ENCODE data around the gene SNX30. TPM values are rescaled to one million over a fixed set of nuclear protein-coding genes. Genes with fewer than 3 reads are reported as not detected.

The SNX30 gene
- total and polyA plus RNA-seq, 7 donors: 6.4 to 16.4 (median 8.9) TPM

- peaks cover 0 to 35% (median 10%) of the 10 kb centered on the region in 4 donors for H3K4me1 ChIP-seq
- no peak overlapping the region for H3K27ac ChIP-seq
- no peaks in the 10 kb centered on the region for H3K36me3 ChIP-seq
- DNase-seq: no peak
- intact Hi-C loops (cut with DNase I): no loop called here
- H3K27me3 ChIP-seq: no peaks in the 10 kb centered on the region
- no peak for TF ChIP-seq POLR2AphosphoS5 (IDR thresholded peaks at IDR 0.05)
- no peak for TF ChIP-seq EP300 (IDR thresholded peaks at IDR 0.05)
- no peak for TF ChIP-seq CTCF (IDR thresholded peaks at IDR 0.05)
- no peak for TF ChIP-seq POLR2A (IDR thresholded peaks at IDR 0.05)
- 30 to 69% methylated on average over 7 of the region's 7 CpGs for WGBS, 2 donors
- H3K9me3 ChIP-seq: no peaks in the 10 kb centered on the region
- H3K4me3 ChIP-seq: no peak overlapping the region
Measured at GRCh38 chr9:112764837-112765236, 14.3 kb downstream of the SNX30 start.

GRCh38 chr9:112765281-112765680, 14.7 kb downstream of the SNX30 start:
- Histone ChIP-seq H3K4me1 (peaks cover 0 to 31% (median 9%) of the 10 kb centered on the region in 4 donors), H3K36me3 (no peaks in the 10 kb centered on the region), H3K27me3 (no peaks in the 10 kb centered on the region), H3K9me3 (no peaks in the 10 kb centered on the region), H3K27ac (no peak overlapping the region), H3K4me3 (no peak overlapping the region)
- 57 to 88% methylated on average over 1 of the region's 1 CpG for WGBS, 2 donors
- intact Hi-C loops (cut with DNase I): no loop called here
- no peak for DNase-seq
- TF ChIP-seq CTCF (IDR thresholded peaks at IDR 0.05): no peak
- TF ChIP-seq POLR2A (IDR thresholded peaks at IDR 0.05): no peak
- no peak for TF ChIP-seq EP300 (IDR thresholded peaks at IDR 0.05)
- no peak for TF ChIP-seq POLR2AphosphoS5 (IDR thresholded peaks at IDR 0.05)

- TF ChIP-seq POLR2AphosphoS5 (IDR thresholded peaks at IDR 0.05) (no peak), CTCF (IDR thresholded peaks at IDR 0.05) (no peak), EP300 (IDR thresholded peaks at IDR 0.05) (no peak), POLR2A (IDR thresholded peaks at IDR 0.05) (no peak)
- 67 to 85% methylated on average over 8 of the region's 8 CpGs for WGBS, 2 donors
Measured at GRCh38 chr9:112771359-112772214, 21.0 kb downstream of the SNX30 start.

GRCh38 chr9:112772215-112772509, 21.6 kb downstream of the SNX30 start:
- no peak overlapping the region for H3K4me3 ChIP-seq

More at GRCh38 chr9:112771359-112772214, 21.0 kb downstream of the SNX30 start:
- Histone ChIP-seq H3K27me3 (no peaks in the 10 kb centered on the region), H3K4me1 (peaks cover 0 to 39% (median 27%) of the 10 kb centered on the region in 4 donors), H3K4me3 (no peak overlapping the region), H3K9me3 (no peaks in the 10 kb centered on the region), H3K36me3 (no peaks in the 10 kb centered on the region), H3K27ac (peak overlapping the region in 2 of 4 donors; percentile 24 to 45)
- intact Hi-C loops (cut with DNase I): no loop called here
- no peak for DNase-seq

More at GRCh38 chr9:112772215-112772509, 21.6 kb downstream of the SNX30 start:
- WGBS, 2 donors: 49 to 50% methylated on average over 2 of the region's 2 CpGs
- Histone ChIP-seq H3K27me3 (no peaks in the 10 kb centered on the region), H3K27ac (peak overlapping the region in 2 of 4 donors; percentile 24 to 45), H3K9me3 (no peaks in the 10 kb centered on the region), H3K36me3 (no peaks in the 10 kb centered on the region), H3K4me1 (peaks cover 0 to 39% (median 27%) of the 10 kb centered on the region in 4 donors)
- no peak for TF ChIP-seq EP300 (IDR thresholded peaks at IDR 0.05)
- no peak for TF ChIP-seq POLR2A (IDR thresholded peaks at IDR 0.05)
- TF ChIP-seq CTCF (IDR thresholded peaks at IDR 0.05): no peak
- no peak for TF ChIP-seq POLR2AphosphoS5 (IDR thresholded peaks at IDR 0.05)
- intact Hi-C loops (cut with DNase I): no loop called here
- no peak for DNase-seq

All from sigmoid colon (tissue), 7 donors.